ENCODE measurements around the gene AEN.
A peak's percentile ranks its signal among the peaks of the same experiment; 100 is the strongest.
"Not testable (repeated sequence)": the region's sequence is repeated elsewhere in the genome, so short reads cannot be mapped to it uniquely, and the experiment has no call there.

AEN gene

DNA sequence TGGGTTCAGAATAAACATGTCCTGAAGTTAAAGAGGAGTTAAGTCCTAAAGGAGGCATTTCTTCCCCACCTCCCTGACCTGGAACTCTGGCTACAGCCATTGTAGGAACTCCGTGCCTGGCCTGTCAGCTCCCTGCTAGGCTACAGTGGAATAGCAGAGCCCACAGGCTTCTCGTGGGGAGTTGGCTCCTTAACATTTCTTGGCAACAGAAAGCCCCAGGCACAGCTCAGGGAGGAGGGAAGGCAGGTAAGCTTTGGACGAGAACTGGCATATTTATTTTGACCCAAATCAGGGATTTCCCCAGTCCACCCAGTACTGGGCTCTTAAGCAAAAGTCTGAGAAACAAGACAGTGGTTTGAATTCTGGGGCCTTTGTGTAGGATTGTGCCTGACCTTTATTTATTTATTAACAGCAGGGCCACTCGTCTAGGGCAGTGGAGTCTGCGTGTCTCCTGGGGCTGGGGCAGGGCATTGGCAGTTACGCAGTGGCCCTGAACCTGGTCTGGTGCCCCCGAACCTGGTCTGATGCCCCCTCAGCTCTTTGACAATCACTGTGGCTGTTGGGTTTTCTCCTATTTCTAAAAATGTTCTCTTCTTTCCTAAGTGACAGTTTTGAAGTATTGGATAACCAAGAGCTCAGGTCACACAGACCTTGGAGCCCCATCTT is 9.8 kb downstream of the AEN start:
- no peak for DNase-seq (ENCODE audit: low read depth in 2 of 2)

DNA sequence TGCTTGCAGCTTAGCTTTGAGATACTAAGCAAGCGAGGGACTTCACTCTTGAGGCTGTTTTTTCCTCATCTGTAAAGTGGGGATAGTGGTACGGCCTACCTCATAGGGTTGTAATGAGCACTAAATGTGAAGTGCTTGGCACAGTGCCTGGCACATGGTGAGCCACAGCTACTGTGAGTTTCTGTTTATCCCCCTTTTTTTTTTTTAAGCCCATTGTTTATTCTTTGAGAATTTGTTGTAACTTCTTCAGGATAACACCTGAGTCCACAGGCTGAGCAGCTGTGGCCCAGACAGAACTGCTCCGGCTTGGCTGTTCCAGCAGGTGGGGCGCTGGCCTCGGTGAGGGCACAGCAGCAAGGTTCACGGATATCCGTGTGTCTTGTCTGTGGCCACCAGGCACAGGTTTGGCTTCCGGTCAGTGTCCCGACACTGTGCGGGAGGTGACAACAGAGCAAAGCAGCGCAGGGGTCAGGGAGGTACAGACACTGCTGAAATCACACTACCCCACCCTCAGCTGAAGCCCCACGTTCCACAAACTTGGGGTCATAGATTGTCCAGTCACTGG is 10.4 kb downstream of the AEN start:
- no peak for DNase-seq (ENCODE audit: low read depth in 2 of 2)

DNA sequence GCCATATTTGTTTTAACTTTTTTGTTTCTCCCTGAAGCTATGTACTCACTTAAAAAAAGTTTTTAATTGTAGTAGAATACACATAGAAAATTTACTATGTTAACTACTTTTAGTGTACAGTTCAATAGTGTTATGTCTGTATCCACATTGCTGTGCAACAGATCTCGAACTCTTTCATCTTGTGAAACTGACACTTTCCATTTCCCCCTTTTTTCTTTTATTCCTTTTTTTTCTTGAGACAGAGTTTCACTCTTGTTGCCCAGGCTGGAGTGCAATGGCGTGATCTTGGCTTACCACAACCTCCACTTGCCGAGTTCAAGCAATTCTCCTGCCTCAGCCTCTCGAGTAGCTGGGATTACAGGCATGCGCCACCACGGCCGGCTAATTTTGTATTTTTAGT is 11.7 kb downstream of the AEN start:
- not testable (repeated sequence) for DNase-seq (ENCODE audit: low read depth in 2 of 2)

GRCh38 chr15:88634449-88634848 is 13.3 kb downstream of the AEN start:
- DNase-seq (ENCODE audit: low read depth in 2 of 2) = no peak

DNA sequence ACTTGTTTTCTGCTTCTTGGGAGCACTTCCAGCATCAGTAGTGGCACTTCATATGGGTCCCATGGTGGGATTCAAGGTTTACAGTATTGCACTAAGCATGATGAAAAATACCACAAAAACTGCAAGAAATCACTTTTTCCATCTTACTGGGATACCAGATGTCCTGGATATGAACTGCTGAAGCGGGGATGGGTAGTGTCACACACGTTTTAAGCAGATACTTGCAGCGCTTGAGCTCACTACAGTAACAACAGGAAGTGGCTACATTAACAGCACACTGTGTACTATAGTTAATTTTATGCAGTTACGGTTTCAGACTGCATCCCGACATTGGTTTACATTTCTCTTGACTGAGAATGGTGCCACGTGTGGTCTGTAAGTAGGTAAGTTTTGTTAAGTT is 14.2 kb downstream of the AEN start:
- DNase-seq (ENCODE audit: low read depth in 2 of 2) = no peak

- DNase-seq (ENCODE audit: low read depth in 2 of 2) = no peak
These were observed 14.9 kb downstream of the AEN start for GRCh38 chr15:88636050-88636449.

GRCh38 chr15:88636654-88637053 is 15.5 kb downstream of the AEN start:
- no peak for DNase-seq (ENCODE audit: low read depth in 2 of 2)

- DNase-seq (ENCODE audit: low read depth in 2 of 2) = no peak
These were observed 16.3 kb downstream of the AEN start for GRCh38 chr15:88637436-88637835.

DNA sequence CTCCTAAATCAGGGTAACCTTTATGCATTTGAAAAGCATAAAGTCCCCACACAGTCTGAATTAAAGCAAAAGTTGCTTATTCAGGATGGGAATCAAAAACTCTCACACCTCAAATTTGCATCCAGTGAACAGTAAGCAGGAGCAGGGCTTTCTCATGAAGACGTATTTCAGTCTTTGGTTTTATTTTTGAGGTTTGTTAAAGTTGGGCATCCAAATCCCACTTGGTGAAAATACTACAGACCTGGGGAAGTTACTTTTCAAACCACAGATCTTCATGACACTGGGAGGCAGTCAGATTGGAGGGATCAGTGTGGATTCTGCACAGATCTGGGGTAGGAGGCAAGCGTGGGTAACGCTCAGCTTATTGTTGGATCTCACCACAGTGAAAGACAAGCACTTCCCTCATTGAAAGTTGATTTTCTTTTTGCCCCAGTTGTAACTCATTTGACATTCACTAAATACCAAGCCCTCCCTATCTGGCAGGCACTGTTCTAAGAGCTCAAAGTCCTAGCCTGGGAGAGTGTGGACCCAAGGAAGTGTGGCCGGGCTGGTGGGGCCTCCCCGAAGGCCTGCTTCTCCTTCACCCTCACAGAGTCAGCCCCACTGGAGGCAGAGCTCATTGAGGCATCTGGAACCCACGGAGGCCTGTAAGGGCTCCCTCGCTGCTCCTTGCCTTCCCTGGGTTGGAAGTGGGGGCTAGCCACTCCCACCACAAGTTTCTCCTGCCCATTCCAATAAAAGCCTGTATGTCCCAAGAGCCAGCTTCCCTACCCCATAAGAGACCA is 16.9 kb downstream of the AEN start:
- DNase-seq (ENCODE audit: low read depth in 2 of 2) = no peak

- peak; percentile 95 to 97 for DNase-seq (ENCODE audit: low read depth in 2 of 2)
These were observed 17.7 kb downstream of the AEN start, which contains the start of gene ISG20 for GRCh38 chr15:88638626-88639372. Gene ISG20 (plus strand): TSS chr15:88639016. CDS start chr15:88639367, 351 bp downstream.

- DNase-seq (ENCODE audit: low read depth in 2 of 2) = no peak
These were observed 20.9 kb downstream of the AEN start for GRCh38 chr15:88641959-88642452.

DNA sequence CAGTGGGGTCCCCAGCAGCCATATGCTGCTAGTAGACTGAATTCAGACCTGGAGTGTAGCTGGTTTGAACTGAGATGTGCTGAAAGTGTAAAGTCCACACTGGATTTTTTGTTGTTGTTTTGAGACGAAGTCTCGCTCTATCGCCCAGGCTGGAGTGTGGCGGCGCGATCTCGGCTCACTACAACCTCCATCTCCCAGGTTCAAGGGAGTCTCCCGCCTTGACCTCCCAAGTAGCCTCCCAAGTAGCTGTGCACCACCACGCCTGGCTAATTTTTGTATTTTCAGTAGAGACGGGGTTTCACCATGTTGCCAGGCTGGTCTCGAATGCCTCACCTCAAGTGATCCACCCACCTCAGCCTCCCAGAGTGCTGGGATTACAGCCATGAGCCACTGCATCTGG is 21.4 kb downstream of the AEN start:
- DNase-seq (ENCODE audit: low read depth in 2 of 2) = not testable (repeated sequence)

DNA sequence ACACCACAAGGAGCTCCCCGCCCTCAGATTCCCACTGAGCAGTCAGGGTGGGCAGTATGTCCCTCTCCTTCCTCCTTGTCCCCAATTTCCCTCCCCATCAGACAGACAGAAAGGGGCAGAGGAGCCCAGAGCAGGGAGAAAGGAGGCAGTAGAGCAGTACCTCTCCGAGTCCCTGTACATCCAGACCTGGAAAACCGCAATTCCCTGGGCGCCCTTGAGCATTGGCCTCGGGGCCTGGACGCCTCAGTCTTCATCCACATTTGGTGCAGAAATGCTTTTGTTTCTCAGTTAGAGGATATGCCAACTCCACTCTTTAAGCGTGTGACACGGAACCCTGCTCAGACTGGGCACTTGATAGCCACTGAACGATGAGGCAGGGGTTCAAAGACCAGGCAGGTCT is 23.6 kb downstream of the AEN start:
- no peak for DNase-seq (ENCODE audit: low read depth in 2 of 2)

GRCh38 chr15:88645171-88646087 is 24.3 kb downstream of the AEN start:
- no peak for DNase-seq (ENCODE audit: low read depth in 2 of 2)

- no peak for DNase-seq (ENCODE audit: low read depth in 2 of 2)
These were observed 24.9 kb downstream of the AEN start for GRCh38 chr15:88646088-88646405.

GRCh38 chr15:88646951-88647350 is 25.8 kb downstream of the AEN start:
- DNase-seq (ENCODE audit: low read depth in 2 of 2) = no peak

GRCh38 chr15:88647351-88648105 is 26.4 kb downstream of the AEN start:
- no peak for DNase-seq (ENCODE audit: low read depth in 2 of 2)

DNA sequence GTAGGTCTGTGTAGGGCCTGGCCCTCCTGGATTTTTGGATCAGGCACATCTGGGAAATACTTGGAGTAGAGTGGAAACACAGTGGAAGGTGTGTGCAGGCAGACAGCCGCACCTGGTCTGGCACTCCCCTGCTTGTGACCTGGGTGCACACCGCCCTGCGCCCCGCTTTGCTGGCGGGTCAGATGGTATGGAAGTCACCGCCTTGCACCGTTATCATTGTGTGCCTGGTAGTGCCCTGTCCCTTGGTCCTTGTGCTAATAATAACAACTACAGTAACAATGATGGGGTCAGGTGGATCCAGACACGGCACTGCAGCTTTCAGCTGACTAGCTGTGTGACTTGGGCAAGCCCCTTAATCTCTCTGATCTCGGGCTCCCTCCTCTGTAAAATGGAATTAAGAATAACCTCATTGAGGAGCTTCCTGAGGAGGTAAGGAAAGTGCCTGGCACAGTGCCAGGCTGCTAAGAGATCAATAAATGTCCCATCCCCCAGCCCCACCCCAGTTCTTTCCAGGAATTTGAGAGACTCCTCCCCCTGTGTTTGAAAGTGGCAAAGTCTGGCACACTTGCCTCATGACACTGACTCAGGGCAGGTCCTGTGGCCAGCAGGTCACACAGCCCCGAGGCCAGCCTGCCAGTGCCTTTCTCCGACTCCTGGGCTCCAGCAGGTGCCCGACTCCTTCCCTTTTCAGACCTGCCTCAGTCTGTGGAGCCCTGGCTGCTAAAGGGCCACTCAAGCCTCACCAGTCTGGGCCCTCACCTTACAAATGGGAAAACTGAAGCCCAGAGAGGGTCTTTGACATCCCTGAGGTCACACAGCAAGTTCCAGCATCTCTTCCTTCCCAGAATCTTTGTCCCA is 27.4 kb downstream of the AEN start:
- DNase-seq (ENCODE audit: low read depth in 2 of 2) = no peak

DNA sequence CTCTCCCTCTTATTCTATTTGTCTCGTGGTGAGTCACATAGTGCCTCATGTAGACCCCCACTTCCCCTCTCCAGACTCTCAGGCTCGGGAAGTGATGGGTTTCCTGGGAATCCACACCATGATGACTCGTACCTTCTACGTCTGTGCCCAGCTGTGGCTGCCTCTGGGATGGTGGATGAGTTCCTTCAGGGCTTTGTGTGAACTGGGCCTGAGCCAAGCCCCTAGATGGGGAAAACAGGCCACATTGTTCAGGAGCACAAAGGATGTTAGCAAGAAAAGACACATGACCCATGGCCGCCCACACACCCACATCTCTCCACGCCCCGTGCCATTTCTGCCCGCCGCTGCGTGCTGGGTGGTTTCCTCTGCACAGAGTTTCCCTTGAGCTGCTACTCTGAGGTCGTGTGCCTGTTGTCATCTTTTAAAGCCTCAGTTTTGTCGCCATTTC is 28.2 kb downstream of the AEN start:
- DNase-seq (ENCODE audit: low read depth in 2 of 2) = peak; percentile 58 to 67

Measured in stimulated activated CD8-positive, alpha-beta memory T cell treated with anti-CD3 and anti-CD28 coated beads, Interleukin-15, amount 100 ng/mL, for 4 hours (primary cell).